BLaER1 (cell line): ENCODE results near the gene GRIA4.

Source experiments
- H3K27ac ChIP-seq: shearing (Covaris generic); formaldehyde crosslinking; 2 replicates; pipeline ENCODE4 v1.8.1; 2022
- H3K27me3 ChIP-seq: shearing (Covaris generic); formaldehyde crosslinking; 2 replicates; pipeline ENCODE4 v1.8.1; 2022
- H3K36me3 ChIP-seq: shearing (Covaris generic); formaldehyde crosslinking; 2 replicates; pipeline ENCODE4 v1.8.1; 2022
- H3K4me1 ChIP-seq: shearing (Covaris generic); formaldehyde crosslinking; 2 replicates; pipeline ENCODE4 v1.8.1; 2022
- H3K4me2 ChIP-seq: shearing (Covaris generic); formaldehyde crosslinking; 2 replicates; pipeline ENCODE4 v1.8.1; 2022
- H3K4me3 ChIP-seq: shearing (Covaris generic); formaldehyde crosslinking; 2 replicates; pipeline ENCODE4 v1.8.1; 2022
- H3K9ac ChIP-seq: shearing (Covaris generic); formaldehyde crosslinking; 2 replicates; pipeline ENCODE4 v1.8.1; 2022
- H3K9me3 ChIP-seq: shearing (Covaris generic); formaldehyde crosslinking; 2 replicates; pipeline ENCODE4 v1.8.1; 2022
- H4K20me1 ChIP-seq: shearing (Covaris generic); formaldehyde crosslinking; 2 replicates; pipeline ENCODE4 v1.8.1; 2022
- Cebpa-rat ChIP-seq: shearing (Covaris generic); IDR thresholded peaks from 2 replicates; pipeline ENCODE4 v1.8.1; 2022

GRIA4 gene

DNA sequence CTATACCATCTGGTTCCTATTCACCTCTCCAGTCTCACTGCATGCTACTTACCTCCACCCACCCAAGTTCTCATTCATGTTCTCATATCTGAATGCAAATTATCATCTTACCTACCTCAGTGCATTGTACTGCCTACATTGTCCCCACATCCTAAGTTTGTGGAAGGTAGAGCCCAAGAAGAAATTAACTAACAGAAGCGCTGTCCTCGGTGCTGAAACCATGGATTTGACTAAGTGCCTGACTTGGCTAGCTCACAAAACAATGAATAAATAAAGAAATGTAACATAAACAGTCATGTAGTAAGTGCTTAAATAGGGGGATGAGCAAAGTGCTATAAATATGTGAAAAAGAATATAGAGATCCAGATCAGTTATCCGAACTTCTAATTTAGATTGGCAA is 63.2 kb downstream of the GRIA4 start:
- no peaks in the 10 kb centered on the region for H3K9me3 ChIP-seq
- no peaks in the 10 kb centered on the region; the same call in 1 of the 2 replicates for H4K20me1 ChIP-seq
- no peak overlapping the region for H3K9ac ChIP-seq
- no peak overlapping the region for H3K4me3 ChIP-seq
- H3K4me2 ChIP-seq: no peak overlapping the region
- no peak for TF ChIP-seq Cebpa-rat
- no peaks in the 10 kb centered on the region for H3K27me3 ChIP-seq
- no peak overlapping the region for H3K27ac ChIP-seq
- no peaks in the 10 kb centered on the region for H3K36me3 ChIP-seq
- H3K4me1 ChIP-seq: no peaks in the 10 kb centered on the region

DNA sequence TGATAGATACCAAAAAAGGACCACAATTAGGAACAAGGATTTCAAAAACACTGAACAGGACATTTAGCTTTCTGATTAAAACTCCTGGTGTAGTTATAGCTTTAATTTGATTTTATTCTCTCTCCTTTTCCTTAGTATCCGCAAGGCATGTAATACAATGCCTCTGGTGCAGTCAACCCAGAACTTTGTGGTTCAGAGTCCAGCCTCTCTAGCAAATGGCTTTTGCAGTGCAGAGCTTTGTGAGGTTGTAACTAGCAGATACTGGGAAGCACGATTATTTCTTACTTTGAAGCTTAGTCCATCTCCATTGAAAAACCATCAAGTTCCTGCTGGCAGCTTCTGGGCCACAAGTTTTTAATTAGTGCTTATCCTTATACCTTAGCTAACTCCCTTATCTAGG is 79.8 kb downstream of the GRIA4 start:
- TF ChIP-seq Cebpa-rat: no peak
- no peaks in the 10 kb centered on the region for H4K20me1 ChIP-seq
- no peak overlapping the region for H3K4me3 ChIP-seq
- no peak overlapping the region for H3K27ac ChIP-seq
- H3K4me1 ChIP-seq: no peaks in the 10 kb centered on the region
- no peak overlapping the region for H3K4me2 ChIP-seq
- no peaks in the 10 kb centered on the region for H3K36me3 ChIP-seq
- H3K9me3 ChIP-seq: no peaks in the 10 kb centered on the region
- H3K27me3 ChIP-seq: no peaks in the 10 kb centered on the region
- no peak overlapping the region for H3K9ac ChIP-seq

GRCh38 chr11:105690467-105690866 is 80.6 kb downstream of the GRIA4 start:
- H3K4me1 ChIP-seq: no peaks in the 10 kb centered on the region
- no peaks in the 10 kb centered on the region for H3K36me3 ChIP-seq
- no peak overlapping the region for H3K4me2 ChIP-seq
- H3K9me3 ChIP-seq: no peaks in the 10 kb centered on the region
- no peak for TF ChIP-seq Cebpa-rat
- no peak overlapping the region for H3K27ac ChIP-seq
- H3K9ac ChIP-seq: no peak overlapping the region
- H3K4me3 ChIP-seq: no peak overlapping the region
- no peaks in the 10 kb centered on the region for H3K27me3 ChIP-seq
- no peaks in the 10 kb centered on the region for H4K20me1 ChIP-seq

DNA sequence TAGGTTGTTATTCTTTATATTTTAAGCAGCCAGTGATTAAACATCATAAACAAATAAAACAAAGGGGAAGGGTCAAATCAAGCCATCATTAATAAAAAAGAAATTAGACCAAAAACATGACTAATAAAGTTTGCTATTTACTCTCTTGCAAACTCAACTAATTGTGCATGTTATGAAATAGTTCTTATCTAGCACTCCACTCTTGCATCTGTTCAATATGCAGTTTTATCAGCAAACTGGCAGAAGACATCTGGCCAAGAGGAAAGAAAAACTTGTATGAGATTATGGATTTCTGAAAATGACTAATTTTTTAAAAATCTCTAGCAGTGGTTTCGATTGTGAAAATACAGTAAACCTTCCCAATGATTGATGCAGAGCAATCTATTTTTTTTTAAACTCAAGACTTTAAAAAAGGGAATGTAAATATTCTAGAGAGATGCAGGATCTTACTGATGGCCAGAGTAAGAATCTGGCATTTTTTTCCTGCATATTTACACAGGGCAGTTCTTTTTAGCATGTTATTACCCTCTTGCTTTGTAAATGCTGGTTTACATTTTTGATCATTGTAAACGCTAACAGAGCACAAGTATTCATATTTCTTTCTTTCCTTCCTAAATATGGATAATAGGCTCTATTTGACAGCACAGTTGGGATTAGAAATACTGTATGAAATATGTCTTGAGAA is 83.3 kb downstream of the GRIA4 start:
- Histone ChIP-seq H3K9ac (no peak overlapping the region), H3K27ac (no peak overlapping the region), H4K20me1 (no peaks in the 10 kb centered on the region), H3K4me2 (no peak overlapping the region), H3K4me3 (no peak overlapping the region), H3K27me3 (no peaks in the 10 kb centered on the region), H3K9me3 (no peaks in the 10 kb centered on the region), H3K36me3 (no peaks in the 10 kb centered on the region), H3K4me1 (no peaks in the 10 kb centered on the region)
- no peak for TF ChIP-seq Cebpa-rat

DNA sequence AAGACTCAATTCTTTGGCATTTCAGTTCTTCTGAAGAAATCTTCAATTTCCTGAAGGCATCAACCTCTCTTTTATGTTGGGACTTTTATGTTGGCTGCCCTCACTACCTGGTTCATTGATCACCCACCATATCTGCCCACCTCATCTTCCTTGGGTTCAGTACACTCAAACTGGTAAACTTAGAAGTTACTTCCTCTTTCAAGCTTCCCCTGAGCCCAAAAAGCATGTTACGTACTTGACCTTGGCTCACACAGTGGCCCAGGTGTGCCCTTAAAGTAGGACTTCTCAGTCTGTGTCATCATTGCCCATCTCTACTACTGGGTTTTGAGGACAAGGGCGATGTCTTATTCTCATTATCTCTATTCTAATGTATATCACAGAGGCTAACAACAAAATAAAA is 86.1 kb downstream of the GRIA4 start:
- Histone ChIP-seq H3K9me3 (no peaks in the 10 kb centered on the region), H3K4me1 (no peaks in the 10 kb centered on the region), H3K9ac (no peak overlapping the region), H3K27ac (no peak overlapping the region), H4K20me1 (no peaks in the 10 kb centered on the region), H3K36me3 (no peaks in the 10 kb centered on the region), H3K4me3 (no peak overlapping the region), H3K27me3 (no peaks in the 10 kb centered on the region), H3K4me2 (no peak overlapping the region)
- TF ChIP-seq Cebpa-rat: no peak

DNA sequence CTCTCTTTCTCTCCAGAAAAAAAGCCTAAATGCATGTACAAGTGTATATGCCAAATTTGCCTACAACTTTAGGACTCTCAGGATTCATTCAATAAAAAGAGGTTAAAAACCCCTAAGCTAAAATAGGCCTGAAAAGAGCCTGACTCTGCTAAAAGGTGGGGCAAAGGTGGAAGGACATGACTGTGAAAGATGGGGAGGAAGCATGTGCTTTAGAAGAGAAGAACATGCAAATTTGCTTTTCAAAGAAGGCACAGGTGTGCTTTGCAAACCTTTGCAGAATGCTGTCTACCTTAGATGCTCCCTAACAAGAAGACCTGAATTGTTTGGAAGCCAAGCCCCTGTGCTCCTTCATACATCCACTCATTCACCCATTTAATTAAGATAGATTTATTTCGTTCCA is 87.4 kb downstream of the GRIA4 start:
- no peak overlapping the region for H3K27ac ChIP-seq
- H3K4me1 ChIP-seq: no peaks in the 10 kb centered on the region
- no peak overlapping the region for H3K9ac ChIP-seq
- no peak for TF ChIP-seq Cebpa-rat
- H3K4me2 ChIP-seq: no peak overlapping the region
- H3K9me3 ChIP-seq: no peaks in the 10 kb centered on the region
- no peaks in the 10 kb centered on the region for H4K20me1 ChIP-seq
- H3K36me3 ChIP-seq: no peaks in the 10 kb centered on the region
- no peak overlapping the region for H3K4me3 ChIP-seq
- no peaks in the 10 kb centered on the region for H3K27me3 ChIP-seq

DNA sequence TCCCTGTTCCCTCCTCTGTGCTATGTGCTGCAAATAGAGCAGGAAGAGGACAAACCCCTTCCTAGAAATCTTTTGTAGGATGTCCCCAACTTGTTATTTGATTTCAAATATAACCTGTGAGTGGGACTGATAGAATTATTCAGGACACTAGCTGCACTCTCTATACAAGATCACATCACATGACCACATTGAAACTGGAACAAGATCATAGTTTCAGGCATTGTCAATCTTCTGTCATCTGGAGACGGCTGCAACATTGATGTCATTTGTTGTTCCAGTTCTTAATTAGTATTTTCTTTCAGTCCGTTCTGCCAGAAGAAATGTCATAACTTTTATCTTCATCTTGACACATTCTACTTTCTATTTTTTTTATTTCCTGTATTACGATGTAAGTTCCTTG is 89.3 kb downstream of the GRIA4 start:
- no peak overlapping the region for H3K4me2 ChIP-seq

GRCh38 chr11:105700271-105700670 is 90.4 kb downstream of the GRIA4 start:
- H3K4me2 ChIP-seq: no peak overlapping the region
- no peaks in the 10 kb centered on the region for H3K36me3 ChIP-seq
- no peaks in the 10 kb centered on the region for H3K4me1 ChIP-seq
- H3K9ac ChIP-seq: no peak overlapping the region
- H3K27ac ChIP-seq: no peak overlapping the region
- no peaks in the 10 kb centered on the region for H3K27me3 ChIP-seq
- TF ChIP-seq Cebpa-rat: no peak
- no peak overlapping the region for H3K4me3 ChIP-seq
- H3K9me3 ChIP-seq: no peaks in the 10 kb centered on the region
- no peaks in the 10 kb centered on the region for H4K20me1 ChIP-seq

More for the DNA sequence above, 89.3 kb downstream of the GRIA4 start:
- Histone ChIP-seq H3K4me1 (no peaks in the 10 kb centered on the region), H3K36me3 (no peaks in the 10 kb centered on the region), H3K27ac (no peak overlapping the region), H4K20me1 (no peaks in the 10 kb centered on the region), H3K27me3 (no peaks in the 10 kb centered on the region), H3K9me3 (no peaks in the 10 kb centered on the region), H3K4me3 (no peak overlapping the region), H3K9ac (no peak overlapping the region)
- no peak for TF ChIP-seq Cebpa-rat

DNA sequence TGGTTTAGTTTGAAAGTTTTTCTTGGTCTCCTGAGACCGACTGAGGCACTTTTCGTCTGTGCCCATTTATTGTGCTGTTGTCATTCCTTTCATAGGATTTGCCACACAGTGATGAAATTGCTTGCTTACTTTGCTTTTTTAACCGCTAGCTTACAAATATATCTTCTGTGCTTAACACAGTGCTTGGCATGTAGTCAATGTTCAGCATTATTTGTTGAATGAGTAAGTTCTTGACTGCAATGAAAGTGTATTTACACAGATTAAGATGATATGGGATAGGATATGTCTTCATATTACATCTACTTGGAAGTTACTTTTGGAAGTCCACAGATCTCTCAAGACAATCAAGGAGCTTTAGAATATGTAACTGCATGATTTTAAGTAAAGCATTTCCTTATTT is 91.2 kb downstream of the GRIA4 start:
- H3K27ac ChIP-seq: no peak overlapping the region
- H3K4me2 ChIP-seq: no peak overlapping the region
- no peak overlapping the region for H3K9ac ChIP-seq
- H3K4me1 ChIP-seq: no peaks in the 10 kb centered on the region
- no peaks in the 10 kb centered on the region for H3K27me3 ChIP-seq
- no peak for TF ChIP-seq Cebpa-rat
- no peak overlapping the region for H3K4me3 ChIP-seq
- no peaks in the 10 kb centered on the region for H3K9me3 ChIP-seq
- no peaks in the 10 kb centered on the region for H4K20me1 ChIP-seq
- H3K36me3 ChIP-seq: no peaks in the 10 kb centered on the region

DNA sequence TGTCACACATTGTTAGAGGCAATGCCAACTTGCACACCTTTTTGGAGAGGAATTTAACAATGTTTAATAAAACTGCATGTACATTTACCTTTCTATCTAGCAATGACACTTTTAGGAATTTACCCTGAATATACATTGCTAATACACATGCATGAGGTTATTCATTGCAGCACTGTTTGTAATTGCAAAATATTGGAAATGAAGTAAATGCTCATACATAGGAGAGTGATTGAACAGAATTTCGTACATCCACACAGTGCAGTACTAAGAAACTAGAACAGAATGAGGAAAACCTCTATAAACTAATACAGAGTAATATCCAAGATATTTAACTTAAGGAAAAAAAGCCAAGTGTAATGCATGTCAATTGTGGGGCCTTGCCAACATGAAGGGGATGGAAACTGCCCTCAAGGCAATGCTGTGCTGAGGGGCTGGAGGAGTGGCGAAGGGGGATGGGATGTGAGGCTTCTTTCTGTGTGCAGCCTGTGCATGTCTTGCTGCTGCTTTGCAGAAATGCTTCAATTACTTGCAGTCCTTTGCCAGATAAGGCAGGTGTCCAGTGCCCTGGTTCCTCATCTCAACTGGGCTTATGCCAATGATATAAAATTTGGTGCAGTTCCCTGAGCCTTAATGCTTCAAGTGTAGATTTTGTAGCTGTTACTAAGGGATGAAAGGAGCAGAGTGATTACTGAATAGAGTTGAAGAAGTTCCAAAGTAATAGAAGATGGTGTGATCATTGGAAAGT is 96.1 kb downstream of the GRIA4 start:
- no peak for TF ChIP-seq Cebpa-rat
- no peaks in the 10 kb centered on the region for H3K27me3 ChIP-seq

More for the DNA sequence above, 96.1 kb downstream of the GRIA4 start:
- Histone ChIP-seq H3K9me3 (no peaks in the 10 kb centered on the region), H3K4me2 (no peak overlapping the region), H3K4me1 (no peaks in the 10 kb centered on the region), H3K27ac (no peak overlapping the region), H3K4me3 (no peak overlapping the region), H3K36me3 (no peaks in the 10 kb centered on the region), H3K9ac (no peak overlapping the region), H4K20me1 (no peaks in the 10 kb centered on the region)
